PC-9 (cell line): ENCODE measurements around the gene ZBTB21.
"Not testable (repeated sequence)": the region's sequence is repeated elsewhere in the genome, so short reads cannot be mapped to it uniquely, and the experiment has no call there.

Experiments used
- EZH2 ChIP-seq: fragments of 200-600 bp; sonication (generic); IDR thresholded peaks from 2 replicates; pipeline ENCODE4 v1.8.0; 2017; ENCODE audit warnings: antibody characterized with exemption, low read depth
- TF ChIP-seq, protein P1 (sequence below): fragments of 200-600 bp; sonication (generic); conservative IDR thresholded peaks from 2 replicates; pipeline ENCODE4 v1.6.1; 2017; ENCODE audit warnings: mixed run types, antibody characterized with exemption, mild to moderate bottlenecking, moderate library complexity

DNA sequence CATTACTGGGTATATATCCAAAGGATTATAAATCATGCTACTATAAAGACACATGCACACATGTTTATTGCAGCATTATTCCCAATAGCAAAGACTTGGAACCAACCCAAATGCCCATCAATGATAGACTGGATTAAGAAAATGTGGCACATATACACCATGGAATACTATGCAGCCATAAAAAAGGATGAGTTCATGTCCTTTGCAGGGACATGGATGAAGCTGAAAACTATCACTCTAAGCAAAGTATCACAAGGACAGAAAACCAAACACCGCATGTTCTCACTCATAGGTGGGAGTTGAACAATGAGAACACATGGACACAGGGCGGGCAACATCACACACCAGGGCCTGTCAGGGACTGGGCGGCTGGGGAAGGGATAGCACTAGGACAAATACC, 60.5 kb downstream of the ZBTB21 start:
- TF ChIP-seq, protein P1, sequence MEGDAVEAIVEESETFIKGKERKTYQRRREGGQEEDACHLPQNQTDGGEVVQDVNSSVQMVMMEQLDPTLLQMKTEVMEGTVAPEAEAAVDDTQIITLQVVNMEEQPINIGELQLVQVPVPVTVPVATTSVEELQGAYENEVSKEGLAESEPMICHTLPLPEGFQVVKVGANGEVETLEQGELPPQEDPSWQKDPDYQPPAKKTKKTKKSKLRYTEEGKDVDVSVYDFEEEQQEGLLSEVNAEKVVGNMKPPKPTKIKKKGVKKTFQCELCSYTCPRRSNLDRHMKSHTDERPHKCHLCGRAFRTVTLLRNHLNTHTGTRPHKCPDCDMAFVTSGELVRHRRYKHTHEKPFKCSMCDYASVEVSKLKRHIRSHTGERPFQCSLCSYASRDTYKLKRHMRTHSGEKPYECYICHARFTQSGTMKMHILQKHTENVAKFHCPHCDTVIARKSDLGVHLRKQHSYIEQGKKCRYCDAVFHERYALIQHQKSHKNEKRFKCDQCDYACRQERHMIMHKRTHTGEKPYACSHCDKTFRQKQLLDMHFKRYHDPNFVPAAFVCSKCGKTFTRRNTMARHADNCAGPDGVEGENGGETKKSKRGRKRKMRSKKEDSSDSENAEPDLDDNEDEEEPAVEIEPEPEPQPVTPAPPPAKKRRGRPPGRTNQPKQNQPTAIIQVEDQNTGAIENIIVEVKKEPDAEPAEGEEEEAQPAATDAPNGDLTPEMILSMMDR: not testable (repeated sequence)
- not testable (repeated sequence) for TF ChIP-seq EZH2
